Skeletal muscle tissue (tissue), 4 donors: Measurements from ENCODE around the gene FIBCD1. TPM values are rescaled to one million over a fixed set of nuclear protein-coding genes. Genes with fewer than 3 reads are reported as not detected.

Experiments used
- H3K27ac ChIP-seq: one replicate; pipeline ENCODE4 v1.7.0; 2013; ENCODE audit warnings: mild to moderate bottlenecking, low read depth, low read length, inconsistent platforms
- H3K27me3 ChIP-seq, 3 donors: one replicate each; pipeline ENCODE4 v1.7.0; 2013; ENCODE audit warnings: low read length in 3 of 3; ENCODE audit not compliant: control insufficient read depth in 3 of 3, insufficient read depth in 3 of 3
- H3K36me3 ChIP-seq, 3 donors: one replicate each; pipeline ENCODE4 v1.7.0; 2013; ENCODE audit warnings: low read length in 3 of 3; ENCODE audit not compliant: control insufficient read depth in 3 of 3, insufficient read depth in 3 of 3
- H3K4me1 ChIP-seq, 3 donors: one replicate each; pipeline ENCODE4 v1.7.0; 2013; ENCODE audit warnings: low read length in 3 of 3, mild to moderate bottlenecking in 3 of 3; ENCODE audit not compliant: control insufficient read depth in 3 of 3, insufficient read depth in 3 of 3
- H3K4me3 ChIP-seq, 3 donors: one replicate each; pipeline ENCODE4 v1.7.0; 2013; ENCODE audit warnings: low read length in 3 of 3
- H3K9ac ChIP-seq, 3 donors: one replicate each; pipeline ENCODE4 v1.7.0; 2013; ENCODE audit warnings: low read length in 3 of 3, mild to moderate bottlenecking in 3 of 3, moderate library complexity in 2 of 3, low read depth in 1 of 3
- H3K9me3 ChIP-seq, 3 donors: one replicate each; pipeline ENCODE4 v1.7.0; 2013; ENCODE audit warnings: low read length in 3 of 3; ENCODE audit not compliant: control insufficient read depth in 3 of 3
- total RNA-seq: library from RNA; depleted of rRNA; stranded (reverse); fragments of >200 nt; gene quantifications from one replicate; pipeline ENCODE4 v1.2.3, GENCODE V29; 2014
- donor health status: Osteomylitis.

The FIBCD1 gene
- total RNA-seq, 1 donor from 2014 or later: not detected

DNA sequence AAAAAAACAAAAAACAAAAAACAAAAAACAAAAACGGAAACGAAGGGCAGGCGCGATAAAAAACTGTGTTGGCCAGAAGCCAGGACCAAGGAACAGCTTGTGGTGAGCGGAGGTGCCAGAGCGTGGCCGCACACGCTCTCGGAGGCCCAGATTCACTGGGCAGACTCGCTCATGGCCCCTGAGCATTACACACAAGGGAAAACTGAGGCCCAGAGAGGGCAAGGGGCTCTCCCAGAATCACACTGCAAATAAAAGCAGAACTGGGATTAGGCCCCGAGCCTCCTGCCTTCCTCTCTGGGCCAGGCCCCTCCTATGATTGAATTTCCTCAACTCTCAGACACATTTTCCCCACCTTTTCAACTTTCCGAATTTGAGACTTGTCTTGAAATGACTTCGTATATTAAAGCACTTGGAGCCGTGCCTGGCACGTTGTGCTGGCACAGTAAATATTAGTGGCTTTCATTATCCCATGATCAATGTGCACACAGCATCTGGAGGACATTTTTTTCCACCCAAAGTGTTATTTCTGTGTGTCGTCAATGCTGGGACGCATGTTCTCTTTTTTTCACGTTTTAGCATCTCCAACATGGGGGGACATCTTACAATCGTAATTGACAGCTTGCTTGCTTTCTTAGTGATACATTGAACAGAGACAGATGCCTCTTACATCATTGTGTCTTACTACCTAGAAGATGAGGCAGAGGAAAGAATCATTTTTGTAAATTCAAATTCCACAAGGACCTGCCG is 7.4 kb downstream of the FIBCD1 start:
- no peak overlapping the region for H3K27ac ChIP-seq
- no peaks in the 10 kb centered on the region for H3K36me3 ChIP-seq
- peaks cover 52 to 58% (median 56%) of the 10 kb centered on the region in 3 donors for H3K27me3 ChIP-seq

GRCh38 chr9:130930804-130931349 is 8.2 kb downstream of the FIBCD1 start:
- H3K9me3 ChIP-seq: no peaks in the 10 kb centered on the region
- H3K4me3 ChIP-seq: no peak overlapping the region
- no peaks in the 10 kb centered on the region for H3K36me3 ChIP-seq
- no peak overlapping the region for H3K27ac ChIP-seq
- no peak overlapping the region for H3K9ac ChIP-seq
- H3K27me3 ChIP-seq: peaks cover 44 to 49% (median 48%) of the 10 kb centered on the region in 3 donors
- H3K4me1 ChIP-seq: no peaks in the 10 kb centered on the region

More for the DNA sequence above, 7.4 kb downstream of the FIBCD1 start:
- Histone ChIP-seq H3K9ac (no peak overlapping the region), H3K4me1 (no peaks in the 10 kb centered on the region), H3K9me3 (no peaks in the 10 kb centered on the region), H3K4me3 (no peak overlapping the region)

- Histone ChIP-seq H3K36me3 (no peaks in the 10 kb centered on the region), H3K27me3 (peaks cover 38 to 48% (median 43%) of the 10 kb centered on the region in 3 donors), H3K27ac (no peak overlapping the region), H3K9ac (no peak overlapping the region), H3K4me1 (no peaks in the 10 kb centered on the region), H3K9me3 (no peaks in the 10 kb centered on the region), H3K4me3 (no peak overlapping the region)
Measured at GRCh38 chr9:130930132-130930803, 8.8 kb downstream of the FIBCD1 start.

- Histone ChIP-seq H3K9ac (no peak overlapping the region), H3K9me3 (no peaks in the 10 kb centered on the region), H3K27me3 (peaks cover 33 to 47% (median 43%) of the 10 kb centered on the region in 3 donors), H3K4me3 (no peak overlapping the region), H3K36me3 (no peaks in the 10 kb centered on the region), H3K27ac (no peak overlapping the region), H3K4me1 (no peaks in the 10 kb centered on the region)
Measured at GRCh38 chr9:130929571-130930038, 9.4 kb downstream of the FIBCD1 start.

- H3K27ac ChIP-seq: no peak overlapping the region
- peaks cover 29 to 44% (median 42%) of the 10 kb centered on the region in 3 donors for H3K27me3 ChIP-seq
- H3K4me3 ChIP-seq: no peak overlapping the region
- no peak overlapping the region for H3K9ac ChIP-seq
- H3K36me3 ChIP-seq: no peaks in the 10 kb centered on the region
- H3K9me3 ChIP-seq: no peaks in the 10 kb centered on the region
- no peaks in the 10 kb centered on the region for H3K4me1 ChIP-seq
Measured at GRCh38 chr9:130927995-130928900, 10.8 kb downstream of the FIBCD1 start.

- H3K4me3 ChIP-seq: no peak overlapping the region
- no peak overlapping the region for H3K27ac ChIP-seq
- H3K4me1 ChIP-seq: no peaks in the 10 kb centered on the region
- H3K9me3 ChIP-seq: no peaks in the 10 kb centered on the region
- no peaks in the 10 kb centered on the region for H3K36me3 ChIP-seq
- H3K9ac ChIP-seq: no peak overlapping the region
- H3K27me3 ChIP-seq: peaks cover 26 to 43% (median 41%) of the 10 kb centered on the region in 3 donors
Measured at GRCh38 chr9:130927338-130927737, 11.7 kb downstream of the FIBCD1 start.

DNA sequence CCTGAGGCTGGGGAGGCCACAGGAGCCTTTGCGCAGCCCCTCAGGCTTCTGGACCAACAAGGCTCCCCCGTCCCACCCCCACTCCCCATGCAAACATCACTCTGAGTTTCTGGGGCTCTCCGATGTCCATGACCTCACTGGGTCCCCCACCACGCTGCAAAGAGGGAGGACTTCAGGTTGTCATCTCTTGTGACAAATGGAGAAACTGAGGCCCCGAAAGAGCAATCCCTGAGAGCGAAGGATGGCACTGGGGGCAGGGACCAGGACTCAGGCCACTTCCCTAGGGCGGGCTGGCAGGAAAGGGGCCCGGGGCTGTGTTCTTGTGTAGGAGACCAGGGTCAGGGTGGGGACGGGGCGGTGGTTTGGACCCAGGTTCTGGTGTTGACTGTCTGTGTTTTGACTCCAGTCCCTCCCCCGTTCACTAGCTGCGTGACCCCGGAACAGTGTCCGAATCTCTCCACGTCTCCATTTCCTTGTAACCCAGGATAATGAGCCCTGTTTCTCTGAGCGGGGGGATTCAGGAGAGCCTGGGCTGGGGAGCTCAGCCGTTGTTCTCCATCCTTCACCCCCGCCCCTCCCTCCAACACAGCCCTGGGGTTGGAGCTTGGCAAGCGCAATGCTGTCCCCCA is 13.9 kb downstream of the FIBCD1 start:
- H3K9me3 ChIP-seq: no peaks in the 10 kb centered on the region
- H3K27ac ChIP-seq: no peak overlapping the region
- peaks cover 28 to 49% (median 41%) of the 10 kb centered on the region in 3 donors for H3K27me3 ChIP-seq
- no peaks in the 10 kb centered on the region for H3K36me3 ChIP-seq
- no peak overlapping the region for H3K4me3 ChIP-seq
- no peaks in the 10 kb centered on the region for H3K4me1 ChIP-seq
- no peak overlapping the region for H3K9ac ChIP-seq

DNA sequence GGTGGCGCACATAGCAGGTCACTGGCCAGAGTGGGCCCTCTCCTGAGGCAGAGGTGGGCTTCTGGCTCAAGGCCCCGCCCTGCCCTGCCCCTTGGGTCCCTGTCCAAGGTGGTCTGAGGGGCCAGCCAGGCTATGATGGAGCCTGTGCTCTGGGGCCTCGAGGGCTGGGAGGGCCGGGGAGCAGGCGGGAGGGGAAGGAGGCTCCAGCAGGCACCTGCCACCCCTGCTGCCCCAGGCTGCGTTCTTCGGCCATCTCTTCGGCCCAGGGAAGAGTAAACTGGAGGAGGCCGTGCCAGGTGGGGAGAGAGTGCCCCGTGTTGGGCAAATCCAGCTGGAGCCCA is 14.6 kb downstream of the FIBCD1 start:
- H3K9me3 ChIP-seq: no peaks in the 10 kb centered on the region
- H3K27me3 ChIP-seq: peaks cover 28 to 51% (median 45%) of the 10 kb centered on the region in 3 donors
- no peak overlapping the region for H3K4me3 ChIP-seq
- H3K27ac ChIP-seq: no peak overlapping the region
- H3K4me1 ChIP-seq: no peaks in the 10 kb centered on the region
- H3K36me3 ChIP-seq: no peaks in the 10 kb centered on the region
- H3K9ac ChIP-seq: no peak overlapping the region
